GM10266 (cell line): ENCODE results near the gene SLC7A8.

ENCODE experiments used
- DNase-seq: peaks from one replicate; pipeline ENCODE4 v3.0.0; 2012; ENCODE audit errors: extremely low spot score
- TF ChIP-seq, protein P1 (sequence below): IDR thresholded peaks from 2 replicates; pipeline ENCODE4 v1.5.1; 2012; ENCODE audit warnings: mild to moderate bottlenecking, low read depth; ENCODE audit not compliant: control insufficient read depth, insufficient read depth; ENCODE audit errors: missing control alignments

Gene SLC7A8

DNA sequence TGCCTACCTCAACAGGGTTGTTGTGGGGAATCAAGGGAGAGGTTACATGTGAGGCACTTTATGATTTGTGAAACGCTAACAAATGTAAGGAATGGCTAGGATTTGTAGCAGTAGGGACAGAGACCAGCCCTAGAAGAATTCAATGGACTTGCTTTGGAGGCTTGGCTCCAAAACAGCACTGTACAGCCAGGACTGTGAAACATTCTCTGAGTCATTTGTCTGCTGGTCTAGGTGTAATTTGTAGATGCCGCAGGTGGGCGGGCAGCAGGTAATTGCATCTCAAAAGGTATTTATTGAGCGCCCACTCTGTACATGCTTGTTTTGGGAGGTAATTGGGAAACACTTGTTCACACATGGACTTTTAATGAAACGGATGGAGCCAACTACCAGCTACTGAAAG is 11.4 kb downstream of the SLC7A8 start:
- no peak for DNase-seq
- TF ChIP-seq, protein P1, sequence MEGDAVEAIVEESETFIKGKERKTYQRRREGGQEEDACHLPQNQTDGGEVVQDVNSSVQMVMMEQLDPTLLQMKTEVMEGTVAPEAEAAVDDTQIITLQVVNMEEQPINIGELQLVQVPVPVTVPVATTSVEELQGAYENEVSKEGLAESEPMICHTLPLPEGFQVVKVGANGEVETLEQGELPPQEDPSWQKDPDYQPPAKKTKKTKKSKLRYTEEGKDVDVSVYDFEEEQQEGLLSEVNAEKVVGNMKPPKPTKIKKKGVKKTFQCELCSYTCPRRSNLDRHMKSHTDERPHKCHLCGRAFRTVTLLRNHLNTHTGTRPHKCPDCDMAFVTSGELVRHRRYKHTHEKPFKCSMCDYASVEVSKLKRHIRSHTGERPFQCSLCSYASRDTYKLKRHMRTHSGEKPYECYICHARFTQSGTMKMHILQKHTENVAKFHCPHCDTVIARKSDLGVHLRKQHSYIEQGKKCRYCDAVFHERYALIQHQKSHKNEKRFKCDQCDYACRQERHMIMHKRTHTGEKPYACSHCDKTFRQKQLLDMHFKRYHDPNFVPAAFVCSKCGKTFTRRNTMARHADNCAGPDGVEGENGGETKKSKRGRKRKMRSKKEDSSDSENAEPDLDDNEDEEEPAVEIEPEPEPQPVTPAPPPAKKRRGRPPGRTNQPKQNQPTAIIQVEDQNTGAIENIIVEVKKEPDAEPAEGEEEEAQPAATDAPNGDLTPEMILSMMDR, result no peak

DNA sequence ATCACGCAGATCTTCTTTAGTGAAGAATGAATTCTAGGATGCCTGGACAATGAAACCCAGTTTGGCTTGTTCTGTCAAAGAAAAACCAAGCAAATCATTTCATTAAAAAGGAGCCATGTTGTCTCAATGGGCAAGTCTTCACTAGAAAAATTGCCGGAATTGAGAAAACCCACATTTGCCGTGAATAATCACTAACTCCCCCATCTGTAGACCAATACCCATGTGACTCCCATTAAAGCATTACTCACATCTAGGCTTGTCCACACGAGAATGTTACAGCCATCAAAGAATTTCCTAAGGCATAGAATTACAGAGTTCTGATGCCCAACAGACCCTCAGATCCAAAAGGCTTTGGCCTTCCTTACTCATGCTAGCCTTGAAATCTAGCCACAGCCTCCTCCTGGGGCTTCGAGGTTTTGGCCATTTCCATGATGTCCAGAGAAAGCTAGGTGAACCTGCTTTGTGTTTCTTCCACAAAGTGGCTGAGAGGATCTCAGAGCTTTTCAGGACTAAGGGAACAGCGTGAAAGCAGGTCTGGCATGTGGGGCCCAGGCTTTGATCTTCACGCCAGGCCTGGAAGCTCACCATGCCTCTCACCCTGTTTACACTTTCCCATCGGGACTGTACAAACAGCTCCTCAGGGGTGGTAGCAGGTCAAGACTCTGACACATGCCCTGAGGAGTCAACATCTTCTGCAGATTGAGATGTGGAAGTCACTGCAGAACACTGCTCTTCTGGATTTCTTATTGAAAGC is 12.1 kb downstream of the SLC7A8 start:
- no peak for DNase-seq
- TF ChIP-seq, protein P1, result no peak

DNA sequence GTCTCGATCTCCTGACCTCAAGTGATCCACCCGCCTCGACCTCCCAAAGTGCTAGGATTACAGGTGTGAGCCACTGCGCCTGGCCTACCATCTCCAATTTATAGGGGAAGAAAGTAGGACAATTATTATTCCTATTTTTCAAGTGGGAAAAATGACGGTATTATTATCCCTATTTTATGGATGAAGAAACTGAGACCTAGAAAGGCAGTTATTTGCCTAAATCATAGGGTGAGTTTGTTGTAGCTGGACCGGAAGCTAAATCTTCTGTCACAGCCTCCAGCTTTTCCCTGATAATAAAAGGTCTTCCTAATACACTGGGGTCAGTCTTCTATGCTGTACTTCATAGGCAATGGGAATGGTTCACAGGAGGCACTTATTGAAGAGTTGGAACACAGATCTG is 13.8 kb downstream of the SLC7A8 start:
- no peak for DNase-seq
- TF ChIP-seq, protein P1, result no peak

DNA sequence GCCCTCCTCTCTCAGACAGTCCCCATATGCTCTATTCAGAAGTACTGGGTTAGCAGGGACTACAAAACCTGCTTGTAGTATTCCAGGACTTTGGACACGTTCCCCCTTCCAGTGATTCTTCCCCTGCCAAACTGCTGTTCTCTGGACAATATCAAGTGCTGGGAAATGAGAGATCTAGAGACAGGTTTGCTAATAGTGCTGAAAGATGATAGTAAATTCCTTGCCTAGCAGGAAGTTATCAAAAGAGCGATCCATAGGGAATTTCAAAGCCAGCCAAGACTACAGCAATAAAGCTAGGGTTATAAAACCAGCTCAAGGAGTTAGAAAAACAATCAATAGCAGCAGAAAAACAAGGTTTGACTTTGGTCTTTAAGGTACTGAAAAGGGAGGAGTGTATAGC is 15.2 kb downstream of the SLC7A8 start:
- DNase-seq, result no peak
- TF ChIP-seq, protein P1, result no peak

DNA sequence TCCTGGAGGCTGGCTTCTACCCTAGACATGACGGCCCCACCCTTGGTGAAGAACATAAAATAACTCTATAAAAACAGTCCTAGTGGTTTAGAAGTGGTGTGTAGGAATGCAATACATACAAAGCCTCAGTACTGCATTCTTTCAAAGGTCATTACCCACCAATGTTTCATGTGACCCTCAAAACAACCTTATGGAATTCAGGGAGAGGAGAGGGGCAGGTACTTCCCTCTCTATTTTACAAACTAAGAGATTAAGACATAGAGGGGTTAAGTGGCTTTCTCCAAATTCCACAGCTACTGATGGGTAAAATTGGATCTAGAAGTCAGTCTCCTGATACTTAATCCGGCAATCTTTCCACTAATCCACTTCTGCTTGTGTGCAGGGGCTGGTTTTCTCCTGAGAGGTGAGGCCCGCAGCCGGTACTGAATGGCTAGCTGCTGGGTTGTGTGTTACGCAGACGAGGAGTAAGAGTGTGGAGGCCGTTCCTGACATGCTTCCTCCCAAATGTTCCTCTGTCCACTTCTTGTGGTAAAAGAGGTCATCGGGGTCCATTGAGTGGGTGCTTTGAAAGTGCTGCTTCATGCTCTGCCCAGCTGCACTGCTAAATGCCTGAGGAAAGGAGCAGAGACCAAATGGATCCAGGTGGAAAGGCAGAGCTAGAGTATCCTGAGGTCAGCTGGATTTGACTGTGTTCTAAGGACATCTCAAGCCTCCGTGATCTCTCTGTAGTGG is 16.2 kb downstream of the SLC7A8 start:
- TF ChIP-seq, protein P1, result no peak
- no peak for DNase-seq

DNA sequence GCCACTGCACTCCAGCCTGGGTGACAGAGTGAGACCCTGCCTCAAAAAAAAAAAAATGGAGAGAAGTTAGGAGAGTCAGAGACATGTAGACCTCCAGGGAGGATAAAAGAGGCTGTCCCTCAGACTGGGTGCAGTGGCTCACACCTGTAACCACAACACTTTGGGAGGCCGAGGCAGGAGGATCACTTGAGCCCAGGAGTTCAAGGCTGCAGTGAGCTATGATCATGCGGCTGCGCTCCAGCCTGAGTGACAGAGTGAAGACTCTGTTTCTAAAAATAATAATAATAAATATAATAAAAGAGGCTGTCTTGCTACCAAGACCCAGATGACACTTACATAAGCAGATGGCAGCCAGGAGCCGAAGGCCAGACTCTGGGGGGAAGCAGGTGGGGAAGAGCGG is 18.5 kb downstream of the SLC7A8 start:
- TF ChIP-seq, protein P1, result no peak

DNA sequence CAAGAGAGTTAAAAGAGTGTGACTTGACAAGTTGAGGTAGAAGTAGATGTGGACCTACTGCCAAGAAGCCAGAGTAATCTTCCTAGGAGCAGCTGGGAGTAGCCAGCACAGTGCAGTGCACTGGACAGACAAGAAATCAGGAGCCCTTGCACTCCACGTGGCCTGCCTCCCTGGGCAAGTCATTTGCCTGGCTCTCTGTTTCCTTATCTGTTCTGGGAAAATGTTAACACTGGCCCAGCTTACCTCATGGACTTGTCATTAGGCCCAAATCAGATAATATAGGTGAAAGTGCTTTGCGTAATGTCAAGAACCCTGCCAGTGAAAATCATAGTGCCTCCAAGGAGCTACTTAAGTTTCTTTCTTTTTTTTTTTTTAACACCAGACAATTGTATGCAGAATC is 19.2 kb downstream of the SLC7A8 start:
- TF ChIP-seq, protein P1, result no peak
- no peak for DNase-seq

More for the DNA sequence above, 18.5 kb downstream of the SLC7A8 start:
- no peak for DNase-seq
